ENCODE results near the gene DHPS.

GRCh38 chr19:12628040-12629022 is 53.3 kb downstream of the DHPS start:
- TF ChIP-seq POLR2A (IDR thresholded peaks at IDR 0.05) (no peak), POLR2AphosphoS5 (IDR thresholded peaks at IDR 0.05) (no peak)
- TF ChIP-seq, protein P1, sequence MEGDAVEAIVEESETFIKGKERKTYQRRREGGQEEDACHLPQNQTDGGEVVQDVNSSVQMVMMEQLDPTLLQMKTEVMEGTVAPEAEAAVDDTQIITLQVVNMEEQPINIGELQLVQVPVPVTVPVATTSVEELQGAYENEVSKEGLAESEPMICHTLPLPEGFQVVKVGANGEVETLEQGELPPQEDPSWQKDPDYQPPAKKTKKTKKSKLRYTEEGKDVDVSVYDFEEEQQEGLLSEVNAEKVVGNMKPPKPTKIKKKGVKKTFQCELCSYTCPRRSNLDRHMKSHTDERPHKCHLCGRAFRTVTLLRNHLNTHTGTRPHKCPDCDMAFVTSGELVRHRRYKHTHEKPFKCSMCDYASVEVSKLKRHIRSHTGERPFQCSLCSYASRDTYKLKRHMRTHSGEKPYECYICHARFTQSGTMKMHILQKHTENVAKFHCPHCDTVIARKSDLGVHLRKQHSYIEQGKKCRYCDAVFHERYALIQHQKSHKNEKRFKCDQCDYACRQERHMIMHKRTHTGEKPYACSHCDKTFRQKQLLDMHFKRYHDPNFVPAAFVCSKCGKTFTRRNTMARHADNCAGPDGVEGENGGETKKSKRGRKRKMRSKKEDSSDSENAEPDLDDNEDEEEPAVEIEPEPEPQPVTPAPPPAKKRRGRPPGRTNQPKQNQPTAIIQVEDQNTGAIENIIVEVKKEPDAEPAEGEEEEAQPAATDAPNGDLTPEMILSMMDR (IDR thresholded peaks at IDR 0.05): no peak
